Measurements from ENCODE around the gene NCOA3.

The NCOA3 gene

DNA sequence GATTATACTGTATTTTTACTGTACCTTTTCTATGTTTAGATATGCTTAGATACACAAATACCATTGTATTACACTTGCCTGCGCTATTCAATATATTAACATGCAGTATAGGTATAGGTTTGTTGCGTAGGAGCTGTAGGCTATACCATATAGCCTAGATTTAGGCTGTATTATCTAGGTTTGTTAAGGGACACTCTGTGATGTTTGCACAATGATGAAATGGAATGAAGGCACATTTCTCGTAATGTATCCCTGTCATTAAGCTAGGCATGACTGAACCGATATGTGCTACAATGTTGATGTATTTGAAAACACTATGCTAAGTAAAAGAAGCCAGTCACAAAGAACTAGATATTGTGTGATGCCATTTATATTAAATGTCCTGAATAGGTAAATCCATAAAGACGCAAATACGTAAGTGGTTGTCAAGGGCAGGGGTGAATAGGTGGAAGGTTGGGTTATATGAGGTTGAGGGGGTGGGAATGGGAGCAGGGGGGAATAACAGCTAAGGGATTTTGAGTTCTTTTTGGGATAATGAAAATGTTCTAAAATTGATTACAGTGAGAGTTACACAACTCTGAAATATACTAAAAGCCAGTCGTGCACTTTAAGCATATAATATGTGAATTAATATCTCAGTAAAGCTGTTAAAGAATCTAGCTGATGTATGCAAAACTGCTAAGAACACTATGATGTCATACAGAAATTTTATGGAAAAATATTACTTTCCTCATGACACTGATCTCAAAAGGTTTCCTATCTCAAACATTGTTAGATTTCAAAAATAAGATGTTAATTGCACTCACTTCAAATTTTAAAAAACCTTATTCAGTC, 97.4 kb downstream of the NCOA3 start:
- no peak for DNase-seq
- ATAC-seq = no peak

DNA sequence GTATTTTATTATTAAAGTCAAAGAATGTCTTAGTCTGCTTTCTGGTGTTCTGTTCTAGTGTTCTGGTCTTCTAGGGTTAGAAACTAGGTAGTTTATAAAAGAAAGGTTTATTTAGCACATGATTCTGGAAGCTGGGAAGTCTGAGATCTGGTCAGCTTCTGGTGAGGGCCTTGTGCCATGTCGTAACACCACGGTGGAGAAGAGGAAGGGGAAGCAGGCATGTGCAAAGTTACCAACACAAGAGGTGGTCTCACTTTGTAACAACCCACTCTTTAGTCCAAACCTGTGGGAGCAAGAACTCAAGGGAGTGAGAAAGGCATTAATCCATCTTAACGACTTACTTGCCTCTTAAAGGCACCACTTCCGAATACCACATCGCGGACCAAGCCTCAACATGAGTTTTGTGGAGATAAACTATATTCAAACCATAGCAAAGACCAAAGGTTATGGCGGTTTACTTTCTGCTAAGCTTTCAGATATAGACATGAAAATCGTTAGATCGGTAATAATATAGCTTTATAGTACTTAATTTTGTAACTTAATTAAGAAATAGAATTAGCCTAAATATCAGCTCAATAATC, 99.4 kb downstream of the NCOA3 start:
- DNase-seq (no peak), ATAC-seq (no peak)

DNA sequence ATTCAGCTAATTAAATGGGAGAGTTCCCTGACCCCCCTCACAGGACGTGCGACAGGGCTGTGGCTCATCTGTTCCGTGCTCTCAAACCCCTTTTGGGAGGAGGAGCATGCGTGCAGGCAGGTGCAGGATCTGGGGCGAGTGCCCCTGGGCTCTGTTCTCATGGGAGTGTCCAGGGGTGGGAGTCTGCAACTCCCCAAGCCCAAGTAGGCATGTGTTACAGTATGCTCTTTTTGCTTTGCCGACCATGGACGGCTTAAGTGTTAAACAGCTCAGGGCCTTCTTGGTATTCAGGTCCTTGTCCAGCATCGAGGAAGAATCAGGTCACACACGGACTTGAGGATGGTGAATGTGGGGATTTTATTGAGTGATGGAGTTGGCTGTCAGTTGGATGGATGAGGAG, 101.6 kb downstream of the NCOA3 start:
- DNase-seq (peak; percentile 24), ATAC-seq (peak; percentile 24)

DNA sequence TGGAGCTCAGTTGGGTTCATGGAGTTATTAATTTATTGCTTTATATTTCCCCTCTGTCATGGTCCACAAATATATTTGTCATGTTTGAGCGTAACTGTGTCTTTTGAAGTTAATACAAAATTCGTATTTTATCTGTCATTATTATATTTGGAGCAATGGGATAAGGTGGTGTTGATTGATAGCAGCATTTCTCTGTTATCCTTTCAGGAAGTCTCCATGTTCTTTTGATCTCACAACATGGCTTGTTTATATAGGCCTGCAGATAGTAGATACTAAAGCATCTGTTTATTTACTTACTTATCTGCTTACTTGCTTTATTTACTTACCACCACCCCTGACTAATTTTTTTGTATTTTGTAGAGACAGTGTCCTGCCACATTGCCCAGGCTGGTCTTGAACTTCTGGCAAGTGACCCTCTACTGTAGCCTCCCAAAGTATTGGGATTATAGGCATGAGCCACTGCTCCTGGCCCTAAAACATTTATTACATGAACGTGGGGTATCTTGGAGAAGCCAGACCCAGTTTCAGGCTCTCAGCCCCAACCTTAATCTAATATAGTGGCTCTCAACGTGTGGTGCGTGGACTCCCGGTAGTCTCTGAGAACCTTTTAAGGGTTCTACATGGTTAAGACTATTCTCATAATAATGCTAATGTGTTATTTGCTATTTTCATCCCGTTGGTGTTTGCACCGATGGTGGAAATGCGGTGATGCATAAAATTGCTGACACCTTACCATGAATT, 104.2 kb downstream of the NCOA3 start:
- ATAC-seq = no peak

DNA sequence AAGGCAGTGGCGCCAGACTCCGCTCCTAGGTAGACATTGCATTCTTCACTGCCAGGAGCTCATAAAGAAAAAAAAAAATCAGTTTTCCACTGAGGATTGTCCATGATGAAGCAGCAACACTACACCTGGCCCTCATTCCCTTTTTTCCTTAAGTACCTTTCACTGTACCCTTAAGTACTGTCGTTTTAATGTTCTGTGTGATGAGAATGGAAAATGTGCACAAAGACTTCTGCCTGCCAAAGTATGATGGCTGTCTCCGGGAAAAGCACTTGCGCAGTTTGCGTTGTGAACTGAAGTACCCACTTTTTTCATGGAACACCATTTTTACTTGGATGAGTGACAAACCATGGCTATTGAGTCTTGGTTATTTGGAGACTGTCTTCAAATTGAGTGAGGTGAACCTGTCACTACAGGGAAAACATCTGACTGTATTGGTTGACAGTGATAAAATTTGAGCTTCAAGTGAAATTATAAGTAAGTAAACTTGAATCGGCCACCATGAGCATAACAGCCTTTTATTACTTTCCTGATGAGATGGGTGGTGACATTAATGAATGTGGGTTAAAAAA, 104.8 kb downstream of the NCOA3 start:
- DNase-seq (no peak), ATAC-seq (no peak)

More for the DNA sequence above, 104.2 kb downstream of the NCOA3 start:
- DNase-seq = no peak

DNA sequence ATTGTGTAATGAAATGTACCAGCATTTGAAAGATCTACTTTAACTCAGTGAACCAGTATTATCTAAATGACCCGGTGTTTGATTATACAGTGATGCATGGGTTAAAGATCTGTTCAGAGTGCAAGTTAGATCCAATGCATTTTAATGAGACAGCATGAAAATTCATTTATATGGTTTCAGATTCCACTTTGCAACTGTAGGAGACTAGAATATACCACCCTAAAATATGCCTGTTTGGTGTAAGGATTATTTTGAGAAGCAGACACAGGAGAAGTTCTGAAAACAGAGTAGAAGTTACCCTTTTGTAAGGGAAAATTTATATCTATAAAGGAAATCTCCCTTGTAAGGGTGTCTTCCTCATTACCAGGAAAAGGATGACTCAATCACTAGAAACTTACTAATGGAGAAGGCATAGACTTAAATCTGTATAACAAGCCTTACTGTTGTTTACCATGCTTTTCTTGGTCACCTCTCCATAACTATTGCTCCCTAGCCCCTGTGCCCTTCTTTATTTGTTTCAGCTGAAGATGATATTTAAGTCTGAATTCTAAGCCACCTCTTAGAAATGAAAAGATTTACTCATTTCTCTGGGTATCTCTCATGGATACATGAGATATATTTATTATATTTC, 105.4 kb downstream of the NCOA3 start:
- DNase-seq = no peak
- peak; percentile 54 for ATAC-seq

DNA sequence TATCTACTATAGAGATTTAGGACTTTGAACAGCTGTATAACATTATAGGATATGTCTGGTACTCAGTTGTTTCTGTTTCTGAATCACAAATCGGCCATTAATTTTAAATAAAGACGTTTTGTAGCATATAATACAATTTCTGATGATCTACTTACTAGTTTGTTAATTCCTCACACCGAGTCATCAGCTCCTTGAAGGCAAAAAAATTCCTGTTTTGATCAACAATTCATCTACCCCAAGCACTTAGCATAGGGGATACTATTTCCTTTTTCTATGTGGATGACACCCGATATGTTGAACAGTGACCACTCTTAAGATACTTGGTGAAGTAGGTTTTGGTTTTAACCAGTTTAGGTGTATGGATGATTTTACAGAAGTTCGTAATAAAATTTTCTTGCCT, 107.3 kb downstream of the NCOA3 start:
- no peak for DNase-seq
- ATAC-seq = no peak

DNA sequence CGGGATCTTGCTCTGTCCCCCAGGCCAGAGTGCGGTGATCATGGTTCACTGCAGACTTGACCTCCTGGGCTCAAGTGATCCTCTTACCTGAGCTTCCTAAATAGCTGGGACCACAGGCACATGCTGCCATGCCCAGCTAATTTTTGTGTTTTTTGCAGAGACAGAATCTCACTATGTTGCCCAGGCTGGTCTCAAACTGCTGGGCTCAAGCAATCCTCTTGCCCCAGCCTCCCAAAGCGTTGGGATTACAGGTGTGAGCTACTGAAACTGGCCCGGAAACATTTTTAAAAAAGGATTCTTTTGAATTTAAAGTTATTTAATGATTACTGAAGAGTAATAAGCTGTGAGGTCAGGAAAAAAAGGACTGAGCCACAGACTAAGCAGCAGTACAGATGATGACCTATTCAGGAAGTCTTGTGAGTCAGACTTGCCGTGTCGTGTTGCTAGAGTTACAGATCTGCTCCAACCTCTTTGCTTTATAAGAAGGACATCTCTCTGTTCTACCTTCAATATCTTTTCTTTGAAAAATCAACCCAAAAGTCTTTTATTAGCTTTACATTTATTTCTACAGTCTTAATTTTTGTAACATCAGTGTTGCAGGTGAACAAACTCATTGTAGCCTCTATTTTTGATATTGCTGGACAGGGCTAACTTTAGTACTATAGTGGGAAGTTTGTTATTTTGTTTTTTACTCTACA, 108.7 kb downstream of the NCOA3 start:
- ATAC-seq (peak; percentile 93), DNase-seq (peak; percentile 80)

DNA sequence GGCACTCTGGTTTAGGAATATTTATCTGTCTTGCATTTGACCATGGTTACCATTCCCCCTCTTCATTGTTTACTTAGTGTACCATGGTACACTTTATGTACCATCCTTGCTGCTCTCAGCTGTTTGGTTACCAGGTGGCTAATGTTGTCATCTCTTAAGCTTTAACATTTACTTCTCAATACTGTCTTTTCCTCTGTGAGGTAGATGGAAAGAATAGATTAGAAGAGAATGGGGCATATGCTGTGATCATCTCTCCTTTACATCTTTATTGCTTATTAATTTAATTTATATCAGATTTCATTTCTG, 109.2 kb downstream of the NCOA3 start:
- DNase-seq (no peak), ATAC-seq (peak; percentile 41)

DNA sequence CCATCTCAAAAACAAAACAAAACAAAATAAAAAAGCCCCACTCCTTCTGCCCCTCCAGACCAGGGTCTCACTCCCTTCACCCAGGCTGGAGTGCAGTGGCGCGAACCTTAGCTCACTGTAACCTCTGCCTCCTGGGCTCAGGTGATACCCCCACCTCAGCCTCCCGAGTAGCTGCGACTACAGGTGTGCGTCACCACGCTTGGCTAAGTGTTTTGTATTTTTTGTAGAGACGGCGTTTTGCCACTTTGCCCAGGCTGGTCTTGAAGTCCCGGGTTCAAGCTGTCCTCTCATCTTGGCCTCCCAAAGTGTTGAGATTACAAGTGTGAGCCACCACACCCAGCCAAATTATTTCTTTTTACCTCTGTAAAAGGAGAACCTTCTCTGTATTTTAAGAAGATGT, 110.1 kb downstream of the NCOA3 start:
- DNase-seq = no peak
- no peak for ATAC-seq

DNA sequence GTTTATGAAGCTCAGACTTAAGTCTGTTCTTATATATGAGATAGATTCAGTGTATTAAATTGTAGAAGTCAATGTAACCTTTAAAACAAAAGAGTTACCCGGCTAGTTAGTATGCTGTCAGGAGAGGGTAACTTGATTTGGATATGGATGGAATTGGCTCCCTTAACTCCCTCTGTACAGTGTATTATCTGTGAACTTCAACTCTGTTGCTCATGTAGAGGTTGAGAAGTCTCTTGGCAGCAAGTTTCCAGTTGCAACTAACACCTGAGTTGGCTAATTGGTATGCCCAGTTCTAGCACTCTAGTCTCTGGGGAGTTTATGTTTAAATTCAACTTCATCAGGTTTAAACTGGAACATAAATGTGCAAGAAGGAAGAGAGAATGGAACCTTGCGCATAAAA, 111.0 kb downstream of the NCOA3 start:
- DNase-seq (no peak), ATAC-seq (no peak)

DNA sequence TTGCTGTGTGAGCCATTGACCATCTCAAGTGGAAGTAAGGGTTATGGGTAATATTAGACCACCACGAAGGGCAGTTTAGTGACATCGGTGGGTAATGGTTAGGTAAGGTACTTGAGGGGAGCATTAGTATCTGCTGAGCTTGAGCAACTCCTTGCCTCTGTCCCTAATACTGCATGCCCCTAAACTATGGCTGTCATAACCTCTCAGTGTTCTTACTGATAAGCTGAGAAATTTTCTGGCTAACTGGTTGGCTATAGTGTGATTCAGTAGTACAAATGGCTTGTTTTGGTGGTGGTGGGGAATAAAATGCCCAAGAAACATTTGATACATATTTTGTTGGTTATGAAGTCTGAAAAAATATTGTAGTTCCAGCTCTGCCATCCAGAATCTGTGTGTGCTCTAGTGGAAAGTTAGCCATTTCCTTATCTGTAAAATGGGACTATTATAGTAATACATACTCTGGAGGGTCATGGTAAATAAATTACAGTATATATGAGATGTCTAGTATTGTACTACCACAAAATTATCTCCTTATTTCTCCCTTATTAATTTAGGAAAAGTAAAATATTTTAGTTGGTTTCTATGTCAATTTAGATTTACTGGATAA, 113.1 kb downstream of the NCOA3 start:
- ATAC-seq = no peak
- DNase-seq = no peak

DNA sequence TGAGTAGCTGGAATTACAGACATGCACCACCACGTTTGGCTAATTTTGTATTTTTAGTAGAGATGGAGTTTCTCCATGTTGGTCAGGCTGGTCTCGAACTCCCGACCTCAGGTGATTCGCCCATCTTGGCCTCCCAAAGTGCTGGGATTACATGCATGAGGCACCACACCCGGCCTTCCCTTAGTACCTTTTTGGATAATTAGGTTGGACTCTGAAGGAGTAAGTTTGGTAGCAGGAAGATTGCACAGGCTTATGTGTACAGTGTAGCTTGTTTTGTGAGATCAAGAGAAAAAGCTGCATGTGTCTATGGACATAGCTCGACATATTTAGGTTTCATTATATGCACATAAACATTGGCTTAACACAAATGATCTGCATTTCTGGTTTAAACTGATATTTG, 116.8 kb downstream of the NCOA3 start:
- ATAC-seq = no peak
- no peak for DNase-seq

DNA sequence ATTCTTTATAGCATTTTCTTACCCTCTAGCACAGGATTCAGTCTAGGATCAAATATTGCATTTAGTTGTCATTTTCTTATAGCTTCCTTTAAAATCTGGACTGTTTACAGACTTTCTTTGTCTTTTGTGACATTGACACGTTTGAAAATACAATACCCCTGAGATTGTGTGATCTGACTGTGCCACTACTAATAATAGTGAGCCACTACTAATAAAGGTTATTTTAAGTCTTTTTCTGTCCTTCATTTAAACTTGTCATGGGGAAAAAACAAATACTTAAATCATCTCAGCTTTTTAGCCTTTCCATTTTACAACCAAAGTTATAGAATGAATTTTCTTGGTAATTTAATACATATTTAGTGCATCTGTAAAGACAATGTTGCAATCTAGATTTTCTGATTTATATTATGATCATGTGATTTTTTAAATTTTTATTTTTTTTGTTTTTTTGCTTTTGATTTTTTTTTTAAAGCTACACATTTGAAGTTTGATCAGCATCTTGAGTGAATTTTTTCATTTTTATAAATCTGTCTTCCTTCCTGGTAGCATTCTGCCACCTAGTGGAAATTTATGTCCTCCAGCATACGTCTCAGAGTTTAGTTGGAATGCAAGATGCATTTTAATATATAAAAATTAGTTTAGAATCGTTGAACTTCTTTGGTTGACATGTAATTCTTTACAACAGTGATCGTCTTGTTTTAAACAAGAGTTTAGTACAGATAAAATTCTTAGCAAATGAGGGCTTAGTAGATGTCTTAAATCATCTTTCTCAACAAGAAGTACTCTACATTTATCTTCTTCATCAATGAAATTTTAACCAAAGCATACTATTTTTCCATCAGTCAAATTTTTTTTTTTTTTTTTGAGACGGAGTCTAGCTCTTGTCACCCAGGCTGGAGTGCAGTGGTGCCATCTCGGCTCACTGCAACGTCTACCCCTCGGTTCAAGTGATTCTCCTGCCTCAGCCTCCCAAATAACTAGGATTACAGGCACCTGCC, 119.4 kb downstream of the NCOA3 start:
- ATAC-seq (no peak), DNase-seq (no peak)

DNA sequence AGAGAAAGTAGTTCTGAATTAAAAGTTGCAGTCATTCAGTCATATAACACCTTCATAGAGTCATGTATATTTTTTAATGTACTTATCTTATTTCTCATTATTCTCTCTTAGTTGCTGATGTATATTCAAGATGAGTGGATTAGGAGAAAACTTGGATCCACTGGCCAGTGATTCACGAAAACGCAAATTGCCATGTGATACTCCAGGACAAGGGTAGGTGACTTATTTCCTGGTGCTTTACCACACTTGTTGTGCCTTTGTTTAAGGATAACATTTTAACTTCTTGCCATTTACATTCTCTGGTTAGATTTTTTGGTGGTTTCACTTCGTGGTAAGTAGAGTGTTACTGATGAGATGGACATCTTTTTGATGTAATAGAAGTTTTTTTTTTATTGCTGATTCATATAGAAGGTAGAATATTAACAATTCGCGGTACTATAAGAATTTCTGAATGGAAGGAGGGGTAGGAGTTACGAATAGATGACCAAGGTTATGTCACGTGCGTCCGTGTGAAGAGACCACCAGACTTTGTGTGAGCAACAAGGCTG, 120.5 kb downstream of the NCOA3 start:
- ATAC-seq (no peak), DNase-seq (no peak)

DNA sequence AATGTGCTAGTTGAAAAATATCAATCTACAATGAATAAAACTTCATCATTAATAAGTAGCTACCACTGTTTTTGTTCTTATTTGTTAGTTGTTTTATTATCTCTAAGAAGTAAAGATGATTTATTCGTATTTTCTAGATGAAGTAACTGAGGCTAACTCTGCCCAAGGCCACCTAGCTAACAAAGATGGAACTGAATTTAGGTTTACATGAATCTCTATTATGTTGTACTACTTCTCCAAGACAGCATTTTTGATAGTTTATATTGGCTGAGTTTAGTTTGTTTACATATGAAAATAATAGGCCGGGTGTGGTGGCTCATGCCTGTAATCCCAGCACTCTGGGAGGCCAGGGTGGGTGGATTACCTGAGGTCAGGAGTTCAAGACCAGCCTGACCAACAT, 121.5 kb downstream of the NCOA3 start:
- DNase-seq = no peak
- ATAC-seq = no peak

DNA sequence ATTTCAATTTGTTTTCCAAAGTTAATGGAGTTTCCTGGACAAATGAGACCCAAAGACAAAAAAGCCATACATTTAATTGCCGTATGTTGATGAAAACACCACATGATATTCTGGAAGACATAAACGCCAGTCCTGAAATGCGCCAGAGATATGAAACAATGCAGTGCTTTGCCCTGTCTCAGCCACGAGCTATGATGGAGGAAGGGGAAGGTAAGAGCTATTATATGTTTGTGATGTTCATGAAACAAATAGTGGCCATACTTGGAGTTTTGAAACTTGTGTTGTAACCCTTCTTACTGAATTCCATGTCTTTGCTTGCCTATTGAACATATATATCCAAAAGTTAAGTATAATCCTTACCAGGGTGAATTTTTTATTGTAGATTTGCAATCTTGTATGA, 125.9 kb downstream of the NCOA3 start:
- no peak for ATAC-seq
- DNase-seq = no peak

DNA sequence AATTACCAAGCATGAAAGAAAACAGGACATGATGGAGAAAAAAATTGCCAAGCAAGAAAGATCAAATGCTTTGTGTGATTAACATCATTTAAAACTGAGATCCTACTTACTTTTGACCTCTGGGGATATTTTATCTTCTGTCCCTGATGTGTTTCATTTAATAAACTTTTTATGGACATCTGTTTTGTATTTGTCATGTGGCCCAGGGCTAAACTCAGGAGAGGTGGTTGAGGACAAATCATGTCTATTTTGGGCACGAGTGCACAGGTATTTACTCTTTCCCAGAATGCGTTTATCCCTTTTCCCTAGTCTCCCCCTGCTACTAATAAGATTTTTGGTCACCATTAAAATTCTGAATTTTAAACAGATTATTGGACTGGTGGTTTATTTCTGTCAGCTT, 128.2 kb downstream of the NCOA3 start:
- ATAC-seq (no peak), DNase-seq (no peak)

DNA sequence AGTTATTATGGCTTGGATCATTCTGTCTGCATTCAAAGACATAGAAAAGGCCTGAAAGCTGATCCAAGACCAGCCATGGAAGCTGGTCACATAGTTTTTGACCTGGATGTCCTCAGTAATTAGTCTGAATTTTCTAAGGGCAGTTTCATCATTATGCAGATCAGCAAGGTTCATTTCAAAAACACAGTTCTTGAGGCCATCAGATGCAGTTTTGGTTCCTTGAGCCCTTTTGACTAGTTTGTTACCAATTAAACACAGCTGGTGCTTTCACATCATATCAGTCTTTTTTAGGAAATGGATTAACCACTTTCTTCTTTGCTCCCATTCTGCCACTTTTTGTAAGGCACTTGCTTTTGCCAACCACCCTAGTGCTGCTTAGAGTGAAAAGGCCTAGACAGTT, 129.4 kb downstream of the NCOA3 start:
- ATAC-seq (no peak), DNase-seq (no peak)

DNA sequence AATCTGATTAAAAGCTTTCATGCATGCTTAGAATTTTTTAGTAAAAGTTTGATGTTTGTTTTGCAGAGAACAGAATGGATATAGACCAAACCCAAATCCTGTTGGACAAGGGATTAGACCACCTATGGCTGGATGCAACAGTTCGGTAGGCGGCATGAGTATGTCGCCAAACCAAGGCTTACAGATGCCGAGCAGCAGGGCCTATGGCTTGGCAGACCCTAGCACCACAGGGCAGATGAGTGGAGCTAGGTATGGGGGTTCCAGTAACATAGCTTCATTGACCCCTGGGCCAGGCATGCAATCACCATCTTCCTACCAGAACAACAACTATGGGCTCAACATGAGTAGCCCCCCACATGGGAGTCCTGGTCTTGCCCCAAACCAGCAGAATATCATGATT, 133.6 kb downstream of the NCOA3 start:
- no peak for ATAC-seq
- DNase-seq = no peak
